Measurements from ENCODE around the gene MRPL12.

The MRPL12 gene

GRCh38 chr17:81703747-81704654 is 834 bp downstream of the MRPL12 start:
- DNase-seq, result no peak

GRCh38 chr17:81705518-81706231 is 2.5 kb downstream of the MRPL12 start:
- no peak for DNase-seq

GRCh38 chr17:81706232-81706611 is 3.1 kb downstream of the MRPL12 start:
- DNase-seq, result no peak

- DNase-seq, result no peak
Observed at GRCh38 chr17:81706757-81707624, 3.8 kb downstream of the MRPL12 start.

GRCh38 chr17:81707725-81708646 is 4.8 kb downstream of the MRPL12 start:
- no peak for DNase-seq

GRCh38 chr17:81708739-81709185 is 5.6 kb downstream of the MRPL12 start:
- no peak for DNase-seq

- no peak for DNase-seq
Observed at GRCh38 chr17:81710514-81711308, 7.5 kb downstream of the MRPL12 start.

- DNase-seq, result peak; percentile 66
Observed at GRCh38 chr17:81711814-81712467, 8.8 kb downstream of the MRPL12 start, which contains the start of gene SLC25A10. Gene SLC25A10, plus strand, starts transcription at chr17:81712284. Its CDS starts 143 bp downstream, at chr17:81712427.

GRCh38 chr17:81712468-81713003 is 9.4 kb downstream of the MRPL12 start:
- DNase-seq, result no peak

- no peak for DNase-seq
Observed at GRCh38 chr17:81713004-81713555, 9.9 kb downstream of the MRPL12 start.

- DNase-seq, result no peak
Observed at GRCh38 chr17:81713556-81714411, 10.6 kb downstream of the MRPL12 start.

- no peak for DNase-seq
Observed at GRCh38 chr17:81714412-81715106, 11.4 kb downstream of the MRPL12 start.

GRCh38 chr17:81715107-81715871 is 12.1 kb downstream of the MRPL12 start:
- no peak for DNase-seq

- DNase-seq, result no peak
Observed at GRCh38 chr17:81715872-81716673, 12.9 kb downstream of the MRPL12 start.

- no peak for DNase-seq
Observed at GRCh38 chr17:81716674-81716996, 13.5 kb downstream of the MRPL12 start.

- DNase-seq, result no peak
Observed at GRCh38 chr17:81717049-81717765, 14.0 kb downstream of the MRPL12 start.

All from effector CD8-positive, alpha-beta T cell (primary cell).